Osteoblast (primary cell): ENCODE results near the gene MPV17. TPM values are rescaled to one million over a fixed set of nuclear protein-coding genes. Genes with fewer than 3 reads are reported as not detected.

ENCODE experiments used
- DNase-seq: peaks from one replicate; pipeline ENCODE4 v3.0.0; 2011; ENCODE audit warnings: low spot score, mixed read lengths; ENCODE audit not compliant: insufficient read length; ENCODE audit errors: missing footprints
- H2AFZ ChIP-seq: 2 replicates; pipeline ENCODE4 v1.6.0; 2011; ENCODE audit warnings: mild to moderate bottlenecking, low read length
- H3K27ac ChIP-seq: 2 replicates; pipeline ENCODE4 v1.5.1; 2011; ENCODE audit warnings: mild to moderate bottlenecking, low read depth, low read length, moderate library complexity
- H3K27me3 ChIP-seq: 2 replicates; pipeline ENCODE4 v1.6.0; 2012; ENCODE audit warnings: mild to moderate bottlenecking, control low read depth, inconsistent platforms, low read length, moderate library complexity; ENCODE audit not compliant: insufficient read depth
- H3K36me3 ChIP-seq: 2 replicates; pipeline ENCODE4 v1.5.1; 2011; ENCODE audit warnings: mild to moderate bottlenecking, low read length, control low read depth, moderate library complexity; ENCODE audit not compliant: insufficient read depth
- H3K4me1 ChIP-seq: 2 replicates; pipeline ENCODE4 v1.5.1; 2011; ENCODE audit warnings: mild to moderate bottlenecking, low read length, control low read depth, moderate library complexity; ENCODE audit not compliant: insufficient read depth
- H3K4me2 ChIP-seq: 2 replicates; pipeline ENCODE4 v1.6.0; 2011; ENCODE audit warnings: mild to moderate bottlenecking, low read length; ENCODE audit not compliant: insufficient read depth
- H3K4me3 ChIP-seq: fragments of 200-600 bp; sonication (generic); 3 replicates; pipeline ENCODE4 v1.5.1; 2012; ENCODE audit warnings: mild to moderate bottlenecking, low read length, inconsistent platforms; ENCODE audit not compliant: insufficient read depth
- H3K79me2 ChIP-seq: 2 replicates; pipeline ENCODE4 v1.6.0; 2012; ENCODE audit warnings: mild to moderate bottlenecking, low read length, control low read depth, inconsistent platforms; ENCODE audit not compliant: insufficient read depth
- H3K9me3 ChIP-seq: 2 replicates; pipeline ENCODE4 v1.5.1; 2011; ENCODE audit warnings: low read depth, low read length, control low read depth
- H4K20me1 ChIP-seq: 2 replicates; pipeline ENCODE4 v1.6.0; 2012; ENCODE audit warnings: mild to moderate bottlenecking, low read length, control low read depth; ENCODE audit not compliant: insufficient read depth
- CTCF ChIP-seq: IDR thresholded peaks from 2 replicates; pipeline ENCODE4 v1.5.1; 2011; ENCODE audit warnings: mild to moderate bottlenecking, low read depth, low read length, moderate library complexity; ENCODE audit errors: extremely low read depth
- total RNA-seq: library from RNA; depleted of rRNA; stranded (reverse); fragments of >200 nt; gene quantifications from 2 replicates; pipeline ENCODE4 v1.2.3, GENCODE V29; 2012

The MPV17 gene
- total RNA-seq, result 98.8 and 112 TPM in 2 replicates

DNA sequence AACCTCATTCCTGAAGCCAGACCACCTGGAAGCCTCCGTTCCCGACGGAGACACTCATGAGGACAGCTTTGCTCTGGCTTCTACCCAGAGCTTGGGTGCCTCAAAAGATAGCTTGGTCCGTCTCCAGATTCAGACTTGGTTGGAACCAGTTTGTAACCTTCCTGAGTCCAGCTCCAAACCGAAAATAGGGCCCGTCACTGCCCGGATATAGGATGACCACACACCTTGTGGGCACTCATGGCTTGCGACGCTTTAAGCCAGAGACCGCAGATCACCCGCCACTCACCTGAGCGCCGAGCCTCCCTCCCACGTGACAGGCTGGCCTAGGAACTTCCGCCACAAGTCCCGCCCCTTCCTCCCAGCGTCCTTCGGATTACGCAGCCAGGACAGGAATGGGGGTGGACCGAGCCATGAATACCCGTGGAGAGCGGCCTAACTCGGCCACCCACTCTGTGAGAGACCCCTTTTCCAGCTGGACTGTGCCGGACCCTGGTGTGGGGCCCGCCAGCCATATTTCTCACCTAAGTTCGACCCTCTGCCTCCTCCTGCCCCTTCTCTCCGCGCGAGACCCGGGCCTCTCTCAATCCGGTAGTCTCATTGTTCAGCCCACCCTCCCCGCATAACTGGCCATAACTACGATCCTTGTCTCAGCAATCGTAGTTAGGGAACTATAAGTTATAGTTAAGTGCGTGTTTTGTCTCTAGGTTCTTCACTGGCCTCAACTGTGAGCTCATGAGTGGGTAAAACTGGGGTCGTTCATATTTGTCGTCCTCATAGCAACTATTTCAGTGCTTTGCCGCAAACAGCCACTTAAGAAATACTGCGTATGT lies at the start of gene MPV17:
TSS of gene MPV17 (minus strand) at position 332 of the 830 bp plus-strand sequence. CDS start 580 bp downstream, outside the sequence.
- Histone ChIP-seq H3K36me3 (peaks cover 18% of the 10 kb centered on the region), H3K4me2 (peak within 1 kb of the TSS; percentile 92), H4K20me1 (peaks cover 4% of the 10 kb centered on the region), H3K4me1 (peaks cover 28% of the 10 kb centered on the region), H3K27me3 (no peaks in the 10 kb centered on the region), H3K4me3 (peak within 1 kb of the TSS; percentile 75), H3K27ac (peak within 1 kb of the TSS; percentile 100), H2AFZ (peak within 1 kb of the TSS; percentile 95), H3K79me2 (peaks cover 29% of the 10 kb centered on the region), H3K9me3 (no peaks in the 10 kb centered on the region)
- TF ChIP-seq CTCF, result no peak
- peak; percentile 98 for DNase-seq

DNA sequence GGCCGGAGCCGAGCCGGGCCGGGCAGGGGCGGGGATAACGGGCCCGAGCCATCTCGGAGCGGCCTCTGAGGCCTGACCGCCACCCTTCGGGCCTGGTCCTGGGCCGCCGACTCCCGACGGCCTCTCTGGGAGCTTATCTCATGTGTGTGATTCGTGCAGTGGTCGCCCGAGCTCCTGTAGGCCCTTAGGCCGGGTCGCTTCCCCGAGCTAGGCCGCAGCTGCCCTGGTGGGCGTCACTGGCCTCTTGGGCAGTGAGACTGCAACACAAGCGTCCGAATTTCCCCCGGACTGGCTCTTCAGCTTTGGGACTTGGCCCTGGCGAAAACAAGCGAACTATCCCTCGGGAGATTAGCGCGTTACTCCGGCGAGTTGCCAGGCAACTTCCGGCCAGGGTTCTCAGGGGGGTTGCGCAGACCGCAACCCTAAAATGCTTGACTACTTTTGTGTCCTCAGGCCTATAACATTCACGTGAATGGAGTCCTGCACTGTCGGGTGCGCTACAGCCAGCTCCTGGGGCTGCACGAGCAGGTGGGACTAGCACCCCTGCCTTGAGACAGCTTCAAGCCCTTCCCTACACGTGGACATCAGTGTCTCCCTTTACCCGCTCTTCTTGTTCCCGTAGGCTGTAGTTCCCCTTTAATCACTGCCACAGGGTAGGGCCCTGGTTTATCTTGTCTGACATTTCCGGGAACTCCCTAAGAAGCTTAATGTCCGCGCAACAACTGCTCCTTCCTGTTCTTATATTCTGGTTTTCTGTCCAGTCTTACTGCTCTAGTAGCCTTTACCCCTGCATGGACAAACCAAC lies 48.1 kb upstream of the MPV17 start:
- Histone ChIP-seq H3K27ac (peak overlapping the region; percentile 95), H3K4me1 (peaks cover 20% of the 10 kb centered on the region), H3K79me2 (peaks cover 86% of the 10 kb centered on the region), H4K20me1 (peaks cover 10% of the 10 kb centered on the region), H3K36me3 (peaks cover 67% of the 10 kb centered on the region), H3K4me2 (peak overlapping the region; percentile 93), H3K9me3 (no peaks in the 10 kb centered on the region), H3K4me3 (peak overlapping the region; percentile 98), H3K27me3 (no peaks in the 10 kb centered on the region), H2AFZ (peak overlapping the region; percentile 79)
- DNase-seq, result peak; percentile 82
- no peak for TF ChIP-seq CTCF

- Histone ChIP-seq H3K79me2 (peaks cover 78% of the 10 kb centered on the region), H3K4me1 (peaks cover 20% of the 10 kb centered on the region), H3K27ac (peak within 1 kb of the TSS; percentile 95), H3K4me2 (peak within 1 kb of the TSS; percentile 95), H2AFZ (peak within 1 kb of the TSS; percentile 91), H3K4me3 (peak within 1 kb of the TSS; percentile 98), H4K20me1 (peaks cover 7% of the 10 kb centered on the region), H3K36me3 (peaks cover 65% of the 10 kb centered on the region), H3K27me3 (no peaks in the 10 kb centered on the region), H3K9me3 (no peaks in the 10 kb centered on the region)
- TF ChIP-seq CTCF, result peak; percentile 73
- DNase-seq, result peak; percentile 99
Measured at GRCh38 chr2:27370026-27370815, 47.3 kb upstream of the MPV17 start, which contains the start of the genes EIF2B4 and SNX17. Gene EIF2B4, minus strand, starts transcription at chr2:27370338. Its CDS starts 24 bp downstream, at chr2:27370314. Gene SNX17, plus strand, starts transcription at chr2:27370616. Its CDS starts 128 bp downstream, at chr2:27370744.
